Neutrophil (primary cell): ENCODE measurements around the gene SHROOM2.

ENCODE experiments used
- H3K27ac ChIP-seq: fragments of 200-600 bp; sonication (generic); 2 replicates; pipeline ENCODE4 v1.5.1; 2016; ENCODE audit warnings: mild to moderate bottlenecking, moderate library complexity
- H3K27me3 ChIP-seq: fragments of 200-600 bp; sonication (generic); 2 replicates; pipeline ENCODE4 v1.6.0; 2016; ENCODE audit warnings: mild to moderate bottlenecking
- H3K36me3 ChIP-seq: fragments of 200-600 bp; sonication (generic); 2 replicates; pipeline ENCODE4 v1.5.1; 2017
- H3K4me1 ChIP-seq, 2 experiments: fragments of 200-600 bp in 1 of 2; sonication (generic) in 1 of 2; 1 replicate in 1 of 2; 2 replicates in 1 of 2; pipeline versions ENCODE4 v1.5.1 to v1.6.1; 2013 to 2016; ENCODE audit warnings: low read depth in 1 of 2, low read length in 1 of 2, mild to moderate bottlenecking in 1 of 2, moderate library complexity in 1 of 2; ENCODE audit not compliant: control insufficient read depth in 1 of 2, insufficient read depth in 1 of 2
- H3K4me3 ChIP-seq, 2 experiments: fragments of 200-600 bp in 1 of 2; sonication (generic) in 1 of 2; 1 replicate in 1 of 2; 2 replicates in 1 of 2; pipeline ENCODE4 v1.5.1; 2013 to 2016; ENCODE audit warnings: low read depth in 1 of 2, low read length in 1 of 2, mild to moderate bottlenecking in 1 of 2, moderate library complexity in 1 of 2
- H3K9me3 ChIP-seq: fragments of 200-600 bp; sonication (generic); 2 replicates; pipeline ENCODE4 v1.5.1; 2016
- CTCF ChIP-seq: fragments of 200-600 bp; sonication (generic); IDR thresholded peaks from 2 replicates; pipeline ENCODE4 v1.5.1; 2016; ENCODE audit warnings: antibody characterized with exemption

The SHROOM2 gene

GRCh38 chrX:9977635-9978034 is 191.4 kb downstream of the SHROOM2 start:
- H3K27me3 ChIP-seq, result no peaks in the 10 kb centered on the region
- H3K27ac ChIP-seq, result no peak overlapping the region
- H3K36me3 ChIP-seq, result no peaks in the 10 kb centered on the region
- peaks cover 31 to 34% of the 10 kb centered on the region in 2 experiments for H3K4me1 ChIP-seq
- no peak overlapping the region for H3K4me3 ChIP-seq
- TF ChIP-seq CTCF, result no peak
- no peaks in the 10 kb centered on the region for H3K9me3 ChIP-seq

GRCh38 chrX:9980401-9980800 is 194.2 kb downstream of the SHROOM2 start:
- Histone ChIP-seq H3K27ac (peak overlapping the region; percentile 99), H3K9me3 (no peaks in the 10 kb centered on the region), H3K4me1 (peaks cover 56 to 59% of the 10 kb centered on the region in 2 experiments)

GRCh38 chrX:9980927-9981326 is 194.7 kb downstream of the SHROOM2 start:
- Histone ChIP-seq H3K4me3 (no peak overlapping the region), H3K27ac (peak overlapping the region; percentile 99), H3K9me3 (no peaks in the 10 kb centered on the region), H3K4me1 (peaks cover 61 to 64% of the 10 kb centered on the region in 2 experiments), H3K36me3 (no peaks in the 10 kb centered on the region), H3K27me3 (no peaks in the 10 kb centered on the region)
- no peak for TF ChIP-seq CTCF

More at GRCh38 chrX:9980401-9980800, 194.2 kb downstream of the SHROOM2 start:
- H3K4me3 ChIP-seq, result no peak overlapping the region
- H3K36me3 ChIP-seq, result no peaks in the 10 kb centered on the region
- H3K27me3 ChIP-seq, result no peaks in the 10 kb centered on the region
- TF ChIP-seq CTCF, result no peak

GRCh38 chrX:9983441-9983840 is 197.2 kb downstream of the SHROOM2 start:
- Histone ChIP-seq H3K36me3 (no peaks in the 10 kb centered on the region), H3K9me3 (no peaks in the 10 kb centered on the region), H3K4me1 (peaks cover 80 to 88% of the 10 kb centered on the region in 2 experiments), H3K4me3 (peak overlapping the region in 1 of 2 experiments; percentile 13), H3K27ac (peak overlapping the region; percentile 99), H3K27me3 (no peaks in the 10 kb centered on the region)
- TF ChIP-seq CTCF, result no peak

- Histone ChIP-seq H3K36me3 (no peaks in the 10 kb centered on the region), H3K4me3 (no peak overlapping the region), H3K9me3 (no peaks in the 10 kb centered on the region), H3K4me1 (peaks cover 84 to 92% of the 10 kb centered on the region in 2 experiments), H3K27me3 (no peaks in the 10 kb centered on the region), H3K27ac (peak overlapping the region; percentile 99)
- no peak for TF ChIP-seq CTCF
These were observed 197.6 kb downstream of the SHROOM2 start for GRCh38 chrX:9983846-9984245.

GRCh38 chrX:9988762-9989161 is 202.5 kb downstream of the SHROOM2 start:
- H3K27me3 ChIP-seq, result no peaks in the 10 kb centered on the region
- no peaks in the 10 kb centered on the region for H3K36me3 ChIP-seq
- H3K9me3 ChIP-seq, result no peaks in the 10 kb centered on the region
- TF ChIP-seq CTCF, result peak; percentile 27
- H3K27ac ChIP-seq, result peak overlapping the region; percentile 47
- no peak overlapping the region for H3K4me3 ChIP-seq
- H3K4me1 ChIP-seq, result peaks cover 42 to 49% of the 10 kb centered on the region in 2 experiments
